Endodermal cell (in vitro differentiated cells): ENCODE results near the gene DLL1. TPM values are rescaled to one million over a fixed set of nuclear protein-coding genes. Genes with fewer than 3 reads are reported as not detected.

Experiments used
- DNase-seq: peaks from one replicate; pipeline ENCODE4 v3.0.0-alpha.2; 2017
- H3K27ac ChIP-seq: 2 replicates; pipeline ENCODE4 v1.5.1; 2013; ENCODE audit warnings: mild to moderate bottlenecking, low read depth, low read length, moderate library complexity
- H3K27me3 ChIP-seq: 2 replicates; pipeline ENCODE4 v1.6.1; 2013; ENCODE audit warnings: mild to moderate bottlenecking, low read length, moderate library complexity; ENCODE audit not compliant: insufficient read depth, control insufficient read depth, poor library complexity, severe bottlenecking
- H3K36me3 ChIP-seq: 2 replicates; pipeline ENCODE4 v1.7.0; 2013; ENCODE audit warnings: mild to moderate bottlenecking, low read length, moderate library complexity; ENCODE audit not compliant: control insufficient read depth, insufficient read depth
- H3K4me1 ChIP-seq: one replicate; pipeline ENCODE4 v1.7.0; 2013; ENCODE audit warnings: low read length; ENCODE audit not compliant: control insufficient read depth, insufficient read depth
- H3K4me3 ChIP-seq: 2 replicates; pipeline ENCODE4 v1.5.1; 2013; ENCODE audit warnings: mild to moderate bottlenecking, low read length, moderate library complexity
- H3K9ac ChIP-seq: 2 replicates; pipeline ENCODE4 v1.6.1; 2013; ENCODE audit warnings: mild to moderate bottlenecking, low read length, moderate library complexity; ENCODE audit not compliant: poor library complexity, severe bottlenecking; ENCODE audit errors: extremely low read depth
- H3K9me3 ChIP-seq: 2 replicates; pipeline ENCODE4 v1.6.1; 2013; ENCODE audit warnings: mild to moderate bottlenecking, low read length, moderate library complexity; ENCODE audit not compliant: control insufficient read depth
- H3K27ac Mint-ChIP-seq: 2 replicates; pipeline ENCODE4 v1.8.0; 2020; ENCODE audit warnings: mixed read lengths
- H3K27me3 Mint-ChIP-seq: 2 replicates; pipeline ENCODE4 v1.8.0; 2021; ENCODE audit warnings: mild to moderate bottlenecking, mixed read lengths; ENCODE audit not compliant: insufficient read depth
- H3K36me3 Mint-ChIP-seq: 2 replicates; pipeline ENCODE4 v1.8.0; 2020; ENCODE audit warnings: low read depth, mixed read lengths
- H3K4me1 Mint-ChIP-seq: 2 replicates; pipeline ENCODE4 v1.8.0; 2020; ENCODE audit warnings: mixed read lengths
- H3K4me3 Mint-ChIP-seq: 2 replicates; pipeline ENCODE4 v1.8.0; 2020; ENCODE audit warnings: mild to moderate bottlenecking, moderate library complexity, mixed read lengths
- H3K9me3 Mint-ChIP-seq: 2 replicates; pipeline ENCODE4 v1.8.0; 2020; ENCODE audit warnings: mild to moderate bottlenecking, mixed read lengths
- CTCF ChIP-seq: fragments of 200-600 bp; sonication (generic); conservative IDR thresholded peaks from 2 replicates; pipeline ENCODE4 v1.5.0; 2021; ENCODE audit warnings: antibody characterized with exemption, mild to moderate bottlenecking
- WGBS, 2 experiments: methylation state at CpG; one replicate each; pipeline versions ENCODE4 v1.1.5 to v1.1.7; 2013; ENCODE audit warnings: missing lambda C conversion rate in 2 of 2, mixed read lengths in 1 of 2; ENCODE audit not compliant: insufficient coverage in 1 of 2, insufficient read length in 1 of 2; 5-methylcytosine and 5-hydroxymethylcytosine counted together
- total RNA-seq, 2 donors: library from RNA; stranded (reverse); fragmentation: NEBNext Ultra II Directional in 1 of 2; extraction: Animal tissue kit (Norgen Biotek cat#: 25700) in 1 of 2; gene quantifications; 2 replicates in 1 of 2; 3 replicates in 1 of 2; pipeline ENCODE4 v1.2.1, GENCODE V29; 2021

The DLL1 gene
- total RNA-seq, 2 donors from 2014 or later: 3.1 to 3.6 TPM

- Histone ChIP-seq H3K4me1 (no peaks in the 10 kb centered on the region), H3K27me3 (no peaks in the 10 kb centered on the region), H3K9me3 (no peaks in the 10 kb centered on the region), H3K4me3 (no peak overlapping the region), H3K27ac (no peak overlapping the region), H3K36me3 (no peaks in the 10 kb centered on the region), H3K9ac (no peak overlapping the region)
- no peak for DNase-seq
- H3K4me1 Mint-ChIP-seq: peaks cover 8% of the 10 kb centered on the region
- H3K9me3 Mint-ChIP-seq: no peaks in the 10 kb centered on the region
- H3K36me3 Mint-ChIP-seq: peaks cover 3% of the 10 kb centered on the region
- no peak overlapping the region for H3K27ac Mint-ChIP-seq
- TF ChIP-seq CTCF: no peak
- 98 to 100% methylated on average over 2 to 5 of the region's 5 CpGs for WGBS, 2 experiments
- no peak overlapping the region for H3K4me3 Mint-ChIP-seq
- H3K27me3 Mint-ChIP-seq: peaks cover 1% of the 10 kb centered on the region
Observed at GRCh38 chr6:170311696-170312095, 20.8 kb upstream of the DLL1 start.

GRCh38 chr6:170308761-170309160, 17.9 kb upstream of the DLL1 start:
- WGBS, 2 experiments: 100% methylated on average over 1 of the region's 1 CpG; no CpG with 5 or more reads in 1 of the 2 experiments
- Mint-ChIP-seq H3K4me1 (peaks cover 12% of the 10 kb centered on the region), H3K27ac (no peak overlapping the region)

GRCh38 chr6:170307080-170307545, 16.2 kb upstream of the DLL1 start:
- peaks cover 38% of the 10 kb centered on the region for H3K9me3 Mint-ChIP-seq
- no peak for DNase-seq
- H3K4me1 Mint-ChIP-seq: peaks cover 12% of the 10 kb centered on the region
- Histone ChIP-seq H3K9me3 (peaks cover 29% of the 10 kb centered on the region), H3K9ac (peak overlapping the region; percentile 70), H3K4me1 (no peaks in the 10 kb centered on the region), H3K27me3 (no peaks in the 10 kb centered on the region), H3K4me3 (peak overlapping the region; percentile 95), H3K27ac (peak overlapping the region; percentile 67), H3K36me3 (peaks cover 6% of the 10 kb centered on the region)
- 30 to 32% methylated on average over 15 of the region's 15 CpGs for WGBS, 2 experiments
- no peak for TF ChIP-seq CTCF
- H3K4me3 Mint-ChIP-seq: peak overlapping the region; percentile 83
- H3K36me3 Mint-ChIP-seq: peaks cover 14% of the 10 kb centered on the region
- H3K27ac Mint-ChIP-seq: peak overlapping the region; percentile 61
- peaks cover 27% of the 10 kb centered on the region for H3K27me3 Mint-ChIP-seq

More at GRCh38 chr6:170308761-170309160, 17.9 kb upstream of the DLL1 start:
- TF ChIP-seq CTCF: no peak
- Histone ChIP-seq H3K4me3 (no peak overlapping the region), H3K27ac (no peak overlapping the region), H3K4me1 (no peaks in the 10 kb centered on the region), H3K36me3 (peaks cover 6% of the 10 kb centered on the region), H3K9me3 (peaks cover 19% of the 10 kb centered on the region), H3K9ac (no peak overlapping the region), H3K27me3 (no peaks in the 10 kb centered on the region)
- H3K4me3 Mint-ChIP-seq: no peak overlapping the region
- DNase-seq: no peak
- H3K9me3 Mint-ChIP-seq: peaks cover 22% of the 10 kb centered on the region
- peaks cover 14% of the 10 kb centered on the region for H3K36me3 Mint-ChIP-seq
- peaks cover 17% of the 10 kb centered on the region for H3K27me3 Mint-ChIP-seq
